MCF 10A (cell line): ENCODE results near the gene PLEKHF1. TPM values are rescaled to one million over a fixed set of nuclear protein-coding genes. Genes with fewer than 3 reads are reported as not detected.

Source experiments
- BruUV-seq: library from RNA; stranded (reverse); fragments of 400-500 nt; replicated peaks from 2 replicates; lab custom pipeline; 2021; lab: Mats Ljungman, UMichigan
- CTCF ChIA-PET: fragments of 300-600 bp; sonication (Branson Sonifier 250); formaldehyde crosslinking; extraction: SDS; loops from one replicate; lab custom pipeline; 2021; ENCODE audit warnings: antibody characterized with exemption, inconsistent platforms; lab: Yijun Ruan, JAX
- POLR2A ChIA-PET: fragments of 300-600, 350-650 bp; sonication (Branson Sonifier 250); formaldehyde crosslinking; extraction: SDS; loops from one replicate; lab custom pipeline; 2020; ENCODE audit warnings: antibody characterized with exemption, inconsistent platforms; lab: Yijun Ruan, JAX
- DNase-seq: peaks from one replicate; pipeline ENCODE4 v3.0.0-alpha.2; 2018; ENCODE audit not compliant: unreplicated experiment
- H3K27ac Mint-ChIP-seq: one replicate; pipeline ENCODE4 v1.8.0; 2022; ENCODE audit warnings: mild to moderate bottlenecking, low read depth, mixed read lengths; ENCODE audit not compliant: unreplicated experiment
- H3K27me3 Mint-ChIP-seq: one replicate; pipeline ENCODE4 v1.8.0; 2022; ENCODE audit warnings: mixed read lengths; ENCODE audit not compliant: insufficient read depth, unreplicated experiment
- H3K36me3 Mint-ChIP-seq: one replicate; pipeline ENCODE4 v1.8.0; 2022; ENCODE audit warnings: mild to moderate bottlenecking, moderate library complexity, mixed read lengths; ENCODE audit not compliant: insufficient read depth, unreplicated experiment
- H3K4me1 Mint-ChIP-seq: one replicate; pipeline ENCODE4 v1.8.0; 2022; ENCODE audit warnings: mixed read lengths; ENCODE audit not compliant: insufficient read depth, unreplicated experiment
- H3K4me3 Mint-ChIP-seq: one replicate; pipeline ENCODE4 v1.8.0; 2022; ENCODE audit warnings: mild to moderate bottlenecking, moderate library complexity, mixed read lengths; ENCODE audit not compliant: unreplicated experiment
- H3K9me3 Mint-ChIP-seq: one replicate; pipeline ENCODE4 v1.8.0; 2022; ENCODE audit warnings: mixed read lengths; ENCODE audit not compliant: unreplicated experiment
- intact Hi-C: fragments of 100-400 bp; cut with micrococcal nuclease; formaldehyde crosslinking; loops from 2 replicates; pipeline ENCODE4 v1.14.1; 2022
- total RNA-seq: library from RNA; stranded (reverse); gene quantifications from 2 replicates; pipeline ENCODE4 v1.2.3, GENCODE V29; 2022
- TF ChIP-seq, protein P1 (sequence below): fragments of 200-600 bp; IDR thresholded peaks from one replicate; pipeline ENCODE4 v1.8.0; 2022; ENCODE audit warnings: antibody characterized with exemption, mild to moderate bottlenecking; ENCODE audit not compliant: unreplicated experiment

The PLEKHF1 gene
- total RNA-seq, 1 experiment from 2014 or later = 2.9 TPM

DNA sequence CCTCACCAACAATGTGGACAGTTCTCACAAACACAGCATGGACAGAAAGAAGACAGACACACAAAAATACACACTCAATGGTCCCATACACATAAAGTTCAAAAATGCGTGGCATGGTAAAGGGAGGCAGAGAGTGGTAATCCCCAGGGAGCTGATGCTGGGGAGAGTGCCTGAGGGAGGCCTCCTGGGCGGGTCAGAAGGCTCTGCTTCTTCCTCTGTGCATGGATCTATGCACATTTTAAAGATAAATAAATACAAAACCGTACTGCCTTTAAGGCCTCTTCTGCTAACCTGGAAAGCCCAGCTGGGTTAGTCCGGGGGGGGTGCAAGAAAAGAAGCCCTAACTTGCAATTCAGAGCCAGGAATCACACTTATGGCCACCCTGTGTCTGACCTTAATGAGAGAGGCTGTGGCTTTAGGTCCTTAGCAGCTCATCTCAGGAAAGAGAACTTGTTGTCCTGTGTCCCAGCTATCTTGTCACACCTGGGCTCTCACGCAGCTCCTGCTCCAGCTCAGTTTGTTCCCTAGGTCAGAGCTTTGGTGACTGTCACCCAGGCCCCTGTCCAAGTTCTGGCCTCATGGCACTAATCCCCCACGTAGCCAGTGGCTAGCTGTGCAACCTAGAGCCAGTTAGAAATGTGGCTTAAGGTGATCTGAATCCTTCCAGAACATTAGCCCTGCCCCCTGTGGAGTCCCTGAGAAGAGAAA, 30.7 kb upstream of the PLEKHF1 start:
- intact Hi-C loops = no loop called here
- Mint-ChIP-seq H3K4me1 (no peaks in the 10 kb centered on the region), H3K27ac (no peak overlapping the region), H3K9me3 (no peaks in the 10 kb centered on the region), H3K36me3 (no peaks in the 10 kb centered on the region), H3K27me3 (no peaks in the 10 kb centered on the region), H3K4me3 (no peak overlapping the region)
- TF ChIP-seq, protein P1, sequence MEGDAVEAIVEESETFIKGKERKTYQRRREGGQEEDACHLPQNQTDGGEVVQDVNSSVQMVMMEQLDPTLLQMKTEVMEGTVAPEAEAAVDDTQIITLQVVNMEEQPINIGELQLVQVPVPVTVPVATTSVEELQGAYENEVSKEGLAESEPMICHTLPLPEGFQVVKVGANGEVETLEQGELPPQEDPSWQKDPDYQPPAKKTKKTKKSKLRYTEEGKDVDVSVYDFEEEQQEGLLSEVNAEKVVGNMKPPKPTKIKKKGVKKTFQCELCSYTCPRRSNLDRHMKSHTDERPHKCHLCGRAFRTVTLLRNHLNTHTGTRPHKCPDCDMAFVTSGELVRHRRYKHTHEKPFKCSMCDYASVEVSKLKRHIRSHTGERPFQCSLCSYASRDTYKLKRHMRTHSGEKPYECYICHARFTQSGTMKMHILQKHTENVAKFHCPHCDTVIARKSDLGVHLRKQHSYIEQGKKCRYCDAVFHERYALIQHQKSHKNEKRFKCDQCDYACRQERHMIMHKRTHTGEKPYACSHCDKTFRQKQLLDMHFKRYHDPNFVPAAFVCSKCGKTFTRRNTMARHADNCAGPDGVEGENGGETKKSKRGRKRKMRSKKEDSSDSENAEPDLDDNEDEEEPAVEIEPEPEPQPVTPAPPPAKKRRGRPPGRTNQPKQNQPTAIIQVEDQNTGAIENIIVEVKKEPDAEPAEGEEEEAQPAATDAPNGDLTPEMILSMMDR = no peak
- no peak for DNase-seq
- CTCF ChIA-PET = interaction anchor here (0.7 to 1.6 kb wide), 4 partner anchors 11 to 24 kb away, joined by 3 to 6 read pairs (median 3); no protein-coding TSS in a partner anchor
- POLR2A ChIA-PET = no interaction called here
- no TSS peak for BruUV-seq

DNA sequence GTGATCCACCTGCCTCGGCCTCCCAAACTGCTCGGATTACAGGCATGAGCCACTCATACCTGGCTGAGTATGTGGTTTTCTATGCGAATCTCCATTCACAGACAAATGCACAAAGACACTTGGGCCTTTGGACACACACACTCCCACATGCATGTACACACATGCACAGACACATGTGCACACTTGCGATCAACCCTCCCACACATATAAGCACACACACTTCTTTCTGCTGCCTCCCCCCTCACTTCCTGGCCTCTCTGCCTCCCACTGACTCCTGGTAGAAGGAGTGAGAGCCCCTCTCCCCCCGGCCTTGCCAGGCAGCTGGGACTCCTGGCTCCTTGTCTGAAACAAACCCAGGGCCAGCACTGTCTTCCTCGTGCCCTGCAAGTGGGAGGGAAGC, 29.3 kb upstream of the PLEKHF1 start:
- no peak overlapping the region for H3K4me3 Mint-ChIP-seq
- no peak for DNase-seq
- peaks cover 6% of the 10 kb centered on the region for H3K36me3 Mint-ChIP-seq
- ChIA-PET POLR2A (no interaction called here), CTCF (interaction anchor here (1.1 to 1.7 kb wide), 2 partner anchors 12 to 25 kb away, joined by 3 to 5 read pairs; no protein-coding TSS in a partner anchor)
- intact Hi-C loops = no loop called here
- H3K27ac Mint-ChIP-seq = no peak overlapping the region
- H3K4me1 Mint-ChIP-seq = no peaks in the 10 kb centered on the region
- BruUV-seq = no TSS peak
- no peaks in the 10 kb centered on the region for H3K9me3 Mint-ChIP-seq
- TF ChIP-seq, protein P1 = no peak
- H3K27me3 Mint-ChIP-seq = peaks cover under 1% of the 10 kb centered on the region

DNA sequence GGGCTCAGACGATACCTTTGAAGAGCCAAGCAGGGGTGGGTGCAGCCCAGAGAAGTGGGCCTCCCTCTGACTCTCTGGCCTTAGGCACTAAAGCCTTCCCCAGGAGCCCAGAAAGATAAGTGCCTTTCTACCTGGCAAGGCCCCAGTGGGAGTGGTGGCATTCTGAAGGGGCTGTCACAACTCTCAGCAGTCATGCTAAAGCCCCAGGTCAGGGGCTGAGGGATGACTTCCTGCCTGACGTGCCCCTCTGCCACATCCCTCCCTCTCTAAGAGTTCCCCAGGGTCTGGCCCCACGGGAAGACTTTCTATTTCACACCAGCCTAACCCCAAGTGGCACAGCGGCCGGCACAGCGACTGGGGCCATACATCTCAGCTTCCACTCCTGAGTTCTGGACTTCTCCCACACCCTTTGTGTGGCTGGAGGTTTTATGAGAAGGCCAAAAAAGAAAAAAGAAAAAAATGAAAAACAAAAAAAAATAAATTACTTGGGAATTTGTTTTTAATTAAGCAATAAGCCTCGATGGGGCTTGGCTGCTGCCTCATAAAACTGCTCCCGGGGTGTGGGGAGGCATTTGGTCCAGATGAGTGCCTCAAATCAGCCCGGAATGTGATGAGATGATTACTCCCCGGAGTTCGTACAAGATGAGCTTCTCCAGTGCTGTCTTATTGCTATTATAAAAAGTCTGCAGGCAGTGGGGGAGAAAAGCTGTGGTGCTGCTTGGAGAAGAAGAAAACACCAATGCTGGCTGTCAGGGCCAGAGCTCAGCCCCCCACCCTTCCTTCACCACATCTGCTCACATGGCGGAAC, 28.5 kb upstream of the PLEKHF1 start:
- peaks cover 9% of the 10 kb centered on the region for H3K27me3 Mint-ChIP-seq

More for the DNA sequence above, 28.5 kb upstream of the PLEKHF1 start:
- H3K36me3 Mint-ChIP-seq = peaks cover 6% of the 10 kb centered on the region
- ChIA-PET CTCF (interaction anchor here (0.5 to 1.7 kb wide), 4 partner anchors 13 to 909 kb away, joined by 3 to 5 read pairs (median 3); no protein-coding TSS in a partner anchor), POLR2A (no interaction called here)
- H3K27ac Mint-ChIP-seq = no peak overlapping the region
- TF ChIP-seq, protein P1 = no peak
- H3K4me1 Mint-ChIP-seq = no peaks in the 10 kb centered on the region
- intact Hi-C loops = no loop called here
- BruUV-seq = no TSS peak
- H3K9me3 Mint-ChIP-seq = no peaks in the 10 kb centered on the region
- no peak overlapping the region for H3K4me3 Mint-ChIP-seq
- no peak for DNase-seq
